T-helper 1 cell treated with Interleukin-12 subunit alpha and Interleukin-12 subunit beta and Interleukin-4 antibody, amounts not matched to agents 30 μg/mL and 1 μg/mL, for 36 hours (primary cell): Measurements from ENCODE around the gene CHCHD1.
"Not testable (repeated sequence)": the region's sequence is repeated elsewhere in the genome, so short reads cannot be mapped to it uniquely, and the experiment has no call there.

Source experiments
- H3K27ac Mint-ChIP-seq: one replicate; pipeline ENCODE4 v1.8.0; 2021; ENCODE audit warnings: mild to moderate bottlenecking, mixed read lengths
- H3K27me3 Mint-ChIP-seq: one replicate; pipeline ENCODE4 v1.8.0; 2021; ENCODE audit warnings: low read depth, mixed read lengths
- H3K36me3 Mint-ChIP-seq: one replicate; pipeline ENCODE4 v1.8.0; 2021; ENCODE audit warnings: low read depth, mixed read lengths
- H3K4me1 Mint-ChIP-seq: one replicate; pipeline ENCODE4 v1.8.0; 2021; ENCODE audit warnings: low read depth, mixed read lengths
- H3K4me3 Mint-ChIP-seq: one replicate; pipeline ENCODE4 v1.8.0; 2021; ENCODE audit warnings: mild to moderate bottlenecking, moderate library complexity, mixed read lengths
- H3K9me3 Mint-ChIP-seq: one replicate; pipeline ENCODE4 v1.8.0; 2021; ENCODE audit warnings: mixed read lengths

Gene CHCHD1

DNA sequence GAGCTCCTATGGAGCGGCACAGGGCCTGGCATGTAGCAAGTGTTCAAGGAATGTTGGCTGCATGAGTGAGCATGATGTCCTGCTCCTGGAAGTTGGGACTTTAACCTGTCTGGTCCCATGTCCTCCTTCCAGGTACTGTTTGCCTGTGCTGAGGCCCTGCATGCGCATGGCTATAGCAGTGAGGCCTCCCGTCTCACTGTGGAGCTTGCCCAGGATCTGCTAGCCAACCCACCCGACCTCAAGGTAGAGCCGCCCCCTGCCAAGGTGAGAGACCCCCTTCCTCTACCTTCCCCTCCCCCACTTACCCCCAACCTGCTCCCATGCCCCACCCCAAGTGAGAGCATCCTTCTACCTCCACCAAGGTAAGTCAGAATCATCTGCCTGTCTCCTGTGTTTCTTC is 11.6 kb downstream of the CHCHD1 start:
- peaks cover 5% of the 10 kb centered on the region for H3K4me1 Mint-ChIP-seq
- peaks cover 56% of the 10 kb centered on the region for H3K36me3 Mint-ChIP-seq

GRCh38 chr10:73795491-73795890 is 13.6 kb downstream of the CHCHD1 start:
- H3K4me1 Mint-ChIP-seq, H3K4me3 Mint-ChIP-seq, H3K9me3 Mint-ChIP-seq, H3K27ac Mint-ChIP-seq, H3K27me3 Mint-ChIP-seq: not testable (repeated sequence)
- H3K36me3 Mint-ChIP-seq: peaks cover 53% of the 10 kb centered on the region

More for the DNA sequence above, 11.6 kb downstream of the CHCHD1 start:
- no peak overlapping the region for H3K4me3 Mint-ChIP-seq
- no peaks in the 10 kb centered on the region for H3K9me3 Mint-ChIP-seq
- H3K27me3 Mint-ChIP-seq: no peaks in the 10 kb centered on the region
- peak overlapping the region; percentile 67 for H3K27ac Mint-ChIP-seq

DNA sequence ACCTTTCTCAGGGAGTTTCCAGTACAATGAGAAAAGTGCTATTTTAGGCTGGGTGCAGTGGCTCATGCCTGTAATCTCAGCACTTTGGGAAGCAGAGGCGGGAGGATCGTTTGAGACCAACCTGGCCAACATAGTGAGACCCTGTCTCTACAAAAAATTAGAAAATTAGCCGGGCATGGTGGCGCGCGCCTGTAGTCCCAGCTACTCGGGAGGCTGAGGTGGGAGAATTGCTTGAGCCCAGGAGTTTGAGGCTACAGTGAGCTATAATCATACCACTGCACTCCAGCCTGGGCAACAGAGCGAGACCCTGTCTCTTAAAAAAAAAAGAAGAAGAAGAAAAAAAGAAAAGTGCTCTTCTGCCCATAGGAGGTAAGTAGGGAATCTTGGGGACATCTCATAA is 14.2 kb downstream of the CHCHD1 start:
- not testable (repeated sequence) for H3K4me3 Mint-ChIP-seq, H3K27ac Mint-ChIP-seq, H3K4me1 Mint-ChIP-seq, H3K9me3 Mint-ChIP-seq, H3K27me3 Mint-ChIP-seq
- H3K36me3 Mint-ChIP-seq: peaks cover 50% of the 10 kb centered on the region

GRCh38 chr10:73796766-73797165 is 14.9 kb downstream of the CHCHD1 start:
- no peak overlapping the region for H3K27ac Mint-ChIP-seq
- no peaks in the 10 kb centered on the region for H3K27me3 Mint-ChIP-seq
- H3K9me3 Mint-ChIP-seq: no peaks in the 10 kb centered on the region
- H3K4me3 Mint-ChIP-seq: no peak overlapping the region
- H3K36me3 Mint-ChIP-seq: peaks cover 49% of the 10 kb centered on the region
- peaks cover 3% of the 10 kb centered on the region for H3K4me1 Mint-ChIP-seq

DNA sequence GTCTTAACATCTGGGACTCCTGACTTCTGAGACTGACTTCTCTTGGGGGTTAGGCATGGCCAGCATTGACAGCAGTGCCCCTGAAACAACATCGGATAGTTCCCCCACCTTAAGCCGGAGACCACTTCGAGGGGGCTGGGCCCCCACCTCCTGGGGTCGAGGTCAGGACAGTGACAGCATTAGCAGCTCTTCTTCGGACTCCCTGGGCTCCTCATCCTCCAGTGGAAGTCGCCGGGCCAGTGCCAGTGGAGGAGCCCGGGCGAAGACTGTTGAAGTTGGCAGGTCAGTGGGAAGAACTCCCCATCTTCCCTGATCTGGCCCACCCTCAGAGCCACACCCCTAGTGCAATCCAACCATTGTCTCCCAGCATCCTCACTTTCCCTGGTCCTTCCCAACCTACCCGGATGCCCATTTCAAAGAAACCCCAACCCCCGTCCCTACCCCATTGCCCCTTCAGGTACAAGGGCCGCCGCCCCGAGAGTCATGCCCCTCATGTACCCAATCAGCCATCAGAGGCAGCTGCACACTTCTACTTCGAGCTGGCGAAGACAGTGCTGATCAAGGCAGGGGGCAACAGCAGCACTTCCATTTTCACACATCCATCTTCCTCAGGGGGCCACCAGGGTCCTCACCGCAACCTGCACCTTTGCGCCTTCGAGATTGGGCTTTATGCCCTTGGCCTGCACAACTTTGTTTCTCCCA is 15.6 kb downstream of the CHCHD1 start:
- Mint-ChIP-seq H3K9me3 (no peaks in the 10 kb centered on the region), H3K4me1 (peaks cover 3% of the 10 kb centered on the region), H3K27ac (no peak overlapping the region), H3K27me3 (no peaks in the 10 kb centered on the region), H3K36me3 (peaks cover 54% of the 10 kb centered on the region), H3K4me3 (no peak overlapping the region)

GRCh38 chr10:73798087-73798486 is 16.2 kb downstream of the CHCHD1 start:
- H3K9me3 Mint-ChIP-seq: no peaks in the 10 kb centered on the region

DNA sequence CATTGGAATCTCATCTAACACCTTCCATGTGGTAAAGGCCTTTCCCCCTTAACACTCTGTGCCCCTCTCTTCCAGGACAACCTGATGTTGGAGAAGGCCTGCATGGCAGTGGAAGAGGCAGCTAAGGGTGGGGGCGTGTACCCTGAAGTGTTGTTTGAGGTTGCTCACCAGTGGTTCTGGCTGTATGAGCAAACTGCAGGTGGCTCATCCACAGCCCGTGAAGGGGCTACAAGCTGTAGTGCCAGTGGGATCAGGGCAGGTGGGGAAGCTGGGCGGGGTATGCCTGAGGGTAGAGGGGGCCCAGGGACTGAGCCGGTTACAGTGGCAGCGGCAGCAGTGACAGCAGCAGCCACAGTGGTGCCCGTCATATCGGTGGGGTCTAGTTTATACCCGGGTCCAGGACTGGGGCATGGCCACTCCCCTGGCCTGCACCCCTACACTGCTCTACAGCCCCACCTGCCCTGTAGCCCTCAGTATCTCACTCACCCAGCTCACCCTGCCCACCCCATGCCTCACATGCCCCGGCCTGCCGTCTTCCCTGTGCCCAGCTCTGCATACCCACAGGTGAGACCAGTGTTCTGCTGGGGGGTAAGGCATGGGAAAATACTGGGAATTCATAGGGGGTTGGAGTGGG is 17.2 kb downstream of the CHCHD1 start:
- Mint-ChIP-seq H3K4me1 (peaks cover 13% of the 10 kb centered on the region), H3K9me3 (no peaks in the 10 kb centered on the region), H3K27me3 (no peaks in the 10 kb centered on the region), H3K27ac (no peak overlapping the region), H3K4me3 (no peak overlapping the region), H3K36me3 (peaks cover 60% of the 10 kb centered on the region)

More at GRCh38 chr10:73798087-73798486, 16.2 kb downstream of the CHCHD1 start:
- no peak overlapping the region for H3K4me3 Mint-ChIP-seq
- H3K4me1 Mint-ChIP-seq: peaks cover 6% of the 10 kb centered on the region
- no peaks in the 10 kb centered on the region for H3K27me3 Mint-ChIP-seq
- H3K36me3 Mint-ChIP-seq: peaks cover 56% of the 10 kb centered on the region
- no peak overlapping the region for H3K27ac Mint-ChIP-seq

- H3K27me3 Mint-ChIP-seq: no peaks in the 10 kb centered on the region
- no peaks in the 10 kb centered on the region for H3K9me3 Mint-ChIP-seq
- H3K4me1 Mint-ChIP-seq: peaks cover 14% of the 10 kb centered on the region
- H3K27ac Mint-ChIP-seq: peak overlapping the region; percentile 57
- H3K36me3 Mint-ChIP-seq: peaks cover 53% of the 10 kb centered on the region
- H3K4me3 Mint-ChIP-seq: no peak overlapping the region
Observed at GRCh38 chr10:73799899-73800559, 18.2 kb downstream of the CHCHD1 start.

GRCh38 chr10:73800560-73801252 is 18.9 kb downstream of the CHCHD1 start:
- Mint-ChIP-seq H3K27ac (no peak overlapping the region), H3K4me1 (peaks cover 15% of the 10 kb centered on the region), H3K36me3 (peaks cover 52% of the 10 kb centered on the region), H3K4me3 (no peak overlapping the region), H3K27me3 (no peaks in the 10 kb centered on the region), H3K9me3 (no peaks in the 10 kb centered on the region)

- H3K27ac Mint-ChIP-seq: no peak overlapping the region
- no peaks in the 10 kb centered on the region for H3K9me3 Mint-ChIP-seq
- no peaks in the 10 kb centered on the region for H3K27me3 Mint-ChIP-seq
- H3K4me1 Mint-ChIP-seq: peaks cover 20% of the 10 kb centered on the region
- H3K36me3 Mint-ChIP-seq: peaks cover 56% of the 10 kb centered on the region
- H3K4me3 Mint-ChIP-seq: no peak overlapping the region
Observed at GRCh38 chr10:73801253-73801590, 19.4 kb downstream of the CHCHD1 start.

DNA sequence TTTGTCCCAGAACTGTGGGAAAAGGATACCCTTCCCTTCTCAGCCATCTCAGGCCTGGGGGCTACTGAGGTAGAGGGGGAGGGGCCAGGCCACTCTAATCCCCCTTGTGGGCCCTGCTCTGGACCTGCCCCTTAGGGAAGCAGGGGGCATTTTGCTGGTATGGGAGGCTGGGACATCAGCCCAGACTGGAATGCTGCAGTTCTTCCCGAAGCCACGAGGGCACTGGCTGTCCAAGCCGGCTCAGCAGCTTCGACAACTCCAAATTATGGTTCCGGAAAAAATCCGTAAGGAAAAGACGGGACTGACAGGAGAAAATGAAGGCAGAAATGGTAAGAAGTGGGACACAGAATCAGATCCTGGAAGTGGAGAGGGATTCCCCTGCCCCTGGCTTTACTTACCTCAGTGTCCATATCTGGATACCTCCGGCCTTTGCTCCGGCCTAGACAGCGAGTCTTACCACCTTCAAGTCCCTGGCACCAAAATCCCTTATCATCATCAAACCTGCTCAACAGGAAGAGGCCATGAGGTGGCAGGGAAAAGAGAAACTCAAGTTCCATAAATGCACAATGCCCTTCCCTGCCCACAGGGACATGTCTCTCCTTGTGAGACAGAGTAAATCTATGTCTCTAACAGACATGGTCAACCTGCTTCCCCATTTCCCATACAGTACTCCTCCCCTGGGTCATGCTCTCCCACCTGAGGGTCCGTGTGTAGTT is 20.6 kb downstream of the CHCHD1 start:
- Mint-ChIP-seq H3K36me3 (peaks cover 60% of the 10 kb centered on the region), H3K27me3 (no peaks in the 10 kb centered on the region), H3K4me1 (peaks cover 28% of the 10 kb centered on the region), H3K27ac (peak overlapping the region; percentile 72), H3K4me3 (no peak overlapping the region), H3K9me3 (no peaks in the 10 kb centered on the region)

GRCh38 chr10:73803680-73804286 is 21.9 kb downstream of the CHCHD1 start:
- peaks cover 66% of the 10 kb centered on the region for H3K36me3 Mint-ChIP-seq
- H3K9me3 Mint-ChIP-seq: no peaks in the 10 kb centered on the region
- H3K27me3 Mint-ChIP-seq: no peaks in the 10 kb centered on the region
- peak overlapping the region; percentile 49 for H3K4me3 Mint-ChIP-seq
- H3K4me1 Mint-ChIP-seq: peaks cover 35% of the 10 kb centered on the region
- peak overlapping the region; percentile 87 for H3K27ac Mint-ChIP-seq

- H3K27me3 Mint-ChIP-seq: no peaks in the 10 kb centered on the region
- H3K4me1 Mint-ChIP-seq: peaks cover 49% of the 10 kb centered on the region
- H3K9me3 Mint-ChIP-seq: no peaks in the 10 kb centered on the region
- H3K36me3 Mint-ChIP-seq: peaks cover 68% of the 10 kb centered on the region
- peak overlapping the region; percentile 55 for H3K4me3 Mint-ChIP-seq
- H3K27ac Mint-ChIP-seq: peak overlapping the region; percentile 52
Observed at GRCh38 chr10:73806176-73806950, 24.5 kb downstream of the CHCHD1 start.
